Measurements from ENCODE around the gene AGPS.
"Not testable (repeated sequence)": the region's sequence is repeated elsewhere in the genome, so short reads cannot be mapped to it uniquely, and the experiment has no call there.

The AGPS gene

DNA sequence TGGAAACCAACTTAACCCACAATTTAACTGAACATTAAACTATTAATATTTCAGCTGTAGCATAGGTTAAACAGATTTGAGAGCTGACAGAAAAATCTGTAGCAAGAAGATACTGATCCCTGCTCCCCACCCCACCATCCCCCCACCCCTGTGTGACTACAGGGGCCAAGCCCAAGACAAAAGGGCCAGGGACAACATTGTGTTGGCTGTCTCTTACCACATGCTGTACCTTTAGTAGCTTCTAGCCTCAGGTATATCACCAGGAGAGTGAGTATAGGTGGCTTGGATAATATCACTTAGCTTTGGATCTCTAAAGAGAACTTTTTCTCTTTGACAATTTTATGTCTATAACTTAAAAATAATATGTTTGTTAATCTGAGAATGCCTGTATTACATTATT, 140.7 kb downstream of the AGPS start:
- no peak for DNase-seq

- DNase-seq, result no peak
Observed at GRCh38 chr2:177535000-177535399, 142.4 kb downstream of the AGPS start.

- DNase-seq, result no peak
Observed at GRCh38 chr2:177535958-177536504, 143.5 kb downstream of the AGPS start.

DNA sequence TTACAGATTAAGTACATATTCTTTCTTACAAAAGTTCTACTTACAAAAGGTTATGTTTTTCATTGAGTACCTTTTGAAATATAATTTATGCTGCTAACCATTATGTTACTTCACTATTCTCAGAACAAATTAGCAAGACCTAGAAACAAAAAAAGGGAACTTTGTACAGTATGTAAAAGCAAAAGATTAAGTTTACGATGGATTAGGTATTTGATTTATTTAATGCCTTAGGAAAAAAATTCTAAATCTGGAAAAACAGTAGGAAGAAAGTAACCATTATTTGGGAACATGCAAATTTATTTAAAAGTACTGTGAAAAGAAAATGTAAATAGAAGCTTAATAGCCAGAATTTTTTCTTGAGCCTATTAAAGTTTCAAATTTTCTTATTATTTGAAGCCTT, 144.6 kb downstream of the AGPS start:
- no peak for DNase-seq

DNA sequence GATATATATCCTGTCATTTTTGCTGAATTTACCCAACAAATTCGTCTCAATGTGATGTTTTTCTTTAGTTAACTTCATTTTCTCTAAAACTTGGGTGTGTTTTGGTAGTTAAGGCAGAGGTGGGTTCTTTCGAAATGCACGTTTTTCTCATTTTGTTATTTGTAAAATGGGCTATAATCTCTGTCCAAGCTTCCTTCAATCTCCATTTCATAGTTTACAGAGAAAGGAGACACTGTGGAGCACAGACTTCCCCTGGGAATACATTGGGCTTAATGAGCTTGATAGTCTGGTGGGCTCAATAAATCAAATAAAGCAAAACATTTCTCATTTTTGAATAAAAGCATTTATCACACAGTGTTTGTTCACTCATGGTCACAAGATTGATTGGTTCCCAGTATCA, 145.1 kb downstream of the AGPS start:
- no peak for DNase-seq

DNA sequence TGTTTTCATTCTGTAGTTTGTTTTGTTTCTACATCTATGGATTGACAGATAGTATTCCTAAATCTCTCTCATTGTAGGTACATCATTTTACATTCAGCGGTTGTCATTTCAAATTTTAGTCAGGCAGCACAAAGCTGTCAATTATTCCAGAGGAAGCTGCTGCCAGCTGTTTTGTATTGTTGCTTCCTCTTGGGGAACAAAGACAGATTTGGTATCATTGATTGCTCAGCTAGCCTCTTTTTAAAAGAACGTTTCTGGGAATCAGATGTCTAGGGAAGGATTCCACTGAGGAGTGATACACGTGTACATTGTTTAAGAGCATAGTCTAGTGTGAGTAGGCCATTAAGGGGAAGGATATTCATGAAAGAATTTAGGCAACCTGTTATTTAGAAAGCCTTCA, 145.8 kb downstream of the AGPS start:
- DNase-seq, result no peak

DNA sequence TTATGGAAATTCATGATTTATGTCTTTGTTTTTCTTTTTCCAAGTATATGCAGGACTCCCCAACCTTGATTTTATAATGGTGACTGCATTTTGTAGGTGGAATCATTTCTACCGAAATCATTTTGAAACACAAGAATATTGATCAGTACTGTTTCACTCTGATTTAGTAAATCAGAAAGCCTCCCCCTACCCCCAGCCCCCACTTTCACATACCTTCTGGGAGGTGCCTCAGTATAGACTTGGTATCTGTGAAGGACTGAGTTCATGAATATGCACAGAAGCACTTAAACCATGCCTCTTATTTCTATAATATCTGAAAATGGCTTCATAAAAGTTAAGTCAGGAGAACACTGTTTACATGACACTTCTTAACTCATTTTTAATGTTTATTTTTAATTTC, 147.7 kb downstream of the AGPS start:
- DNase-seq, result no peak

GRCh38 chr2:177541258-177541991, 148.9 kb downstream of the AGPS start:
- no peak for DNase-seq

GRCh38 chr2:177542396-177542795, 149.8 kb downstream of the AGPS start:
- no peak for DNase-seq

DNA sequence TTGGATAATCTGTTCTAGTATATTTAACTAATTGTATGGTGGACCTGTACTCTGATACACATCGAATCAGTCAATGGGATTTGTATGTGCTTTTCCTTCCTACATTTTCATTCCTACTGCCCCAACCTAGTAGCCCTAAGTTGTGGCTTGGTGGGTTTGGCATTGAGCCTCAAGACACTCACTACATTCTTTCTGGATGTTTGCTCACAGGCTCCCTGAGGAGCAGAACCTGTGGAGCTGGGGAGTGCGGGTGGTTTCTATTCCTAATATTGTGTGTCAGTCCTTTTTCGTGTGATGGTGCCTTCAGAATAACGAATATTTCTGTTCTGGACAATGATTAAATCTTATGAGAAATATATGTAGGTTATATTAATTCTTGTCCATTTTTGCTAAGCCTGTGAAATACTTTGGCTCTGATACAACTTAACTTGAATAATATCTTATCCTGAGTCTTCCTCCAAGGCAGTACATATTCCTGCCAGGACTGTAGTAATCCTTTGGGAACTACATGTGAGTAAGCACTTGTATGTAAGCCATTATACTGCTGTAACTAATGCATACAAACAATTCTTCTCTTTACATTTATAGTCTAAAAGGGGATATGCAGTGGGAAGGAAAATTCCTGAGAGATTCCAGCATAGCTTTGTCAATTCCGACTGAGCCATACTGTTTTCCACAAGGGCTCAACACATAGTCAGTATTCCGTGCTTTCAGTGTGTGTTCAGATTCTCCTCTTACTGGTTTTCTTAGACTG, 150.6 kb downstream of the AGPS start:
- DNase-seq, result no peak

- DNase-seq, result no peak
Observed at GRCh38 chr2:177545143-177545542, 152.6 kb downstream of the AGPS start.

- no peak for DNase-seq
Observed at GRCh38 chr2:177545981-177546585, 153.5 kb downstream of the AGPS start.

DNA sequence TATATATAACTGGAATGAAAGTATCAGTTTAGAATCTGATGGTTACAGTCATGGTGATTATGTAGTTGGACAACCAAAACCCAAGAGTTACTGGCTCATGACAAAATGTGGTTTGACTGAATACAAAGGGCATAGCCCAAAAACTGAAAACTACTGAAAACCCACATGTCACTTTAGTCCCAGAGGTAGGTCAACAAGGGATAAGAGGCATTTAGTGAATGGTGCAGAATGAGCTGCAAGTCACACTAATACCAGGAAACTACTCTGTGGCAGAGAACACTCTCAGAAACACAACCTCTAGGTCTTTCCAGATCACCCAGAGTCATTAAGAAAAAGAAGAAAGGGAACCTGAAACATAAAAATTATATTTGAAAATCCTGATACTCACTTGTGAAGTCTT, 154.5 kb downstream of the AGPS start:
- no peak for DNase-seq

GRCh38 chr2:177547772-177548171, 155.2 kb downstream of the AGPS start:
- DNase-seq, result no peak

DNA sequence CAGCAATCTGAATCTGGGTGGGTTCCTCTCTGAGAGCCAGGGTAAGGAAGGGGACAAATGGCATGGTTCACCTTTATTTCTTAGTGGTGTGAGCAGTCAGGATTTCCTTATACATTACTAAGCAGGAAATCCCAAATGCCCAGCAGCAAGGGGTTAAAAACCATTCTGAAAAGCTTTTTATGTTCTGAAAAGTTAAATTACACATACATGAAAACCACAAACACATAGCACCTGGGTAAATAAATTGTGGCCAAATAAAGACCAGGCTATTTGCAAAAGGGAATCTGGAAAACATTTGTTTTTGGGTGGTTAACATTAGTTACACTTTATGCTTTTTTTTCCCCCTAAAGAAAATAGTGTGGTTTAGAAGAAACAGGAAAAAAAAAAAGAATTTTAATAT, 156.1 kb downstream of the AGPS start:
- DNase-seq, result no peak

DNA sequence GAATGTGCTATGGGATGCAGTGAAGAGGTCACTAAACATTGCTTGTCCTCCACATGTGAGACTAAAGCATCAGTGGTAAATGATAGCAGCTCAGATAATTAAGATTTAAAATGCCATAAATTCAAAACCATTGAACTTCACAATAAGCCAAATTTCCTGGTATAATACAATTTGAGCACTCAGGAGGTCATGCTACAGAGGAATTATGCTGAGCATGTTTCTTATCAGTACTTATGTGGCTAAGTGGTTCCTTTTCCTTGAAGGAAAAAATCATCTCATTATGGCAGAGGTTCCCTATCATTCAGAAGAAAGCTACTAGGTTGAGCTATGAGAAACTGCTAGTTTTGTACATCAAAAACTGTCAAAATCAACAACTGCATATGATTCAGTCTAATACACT, 156.6 kb downstream of the AGPS start:
- DNase-seq, result no peak

DNA sequence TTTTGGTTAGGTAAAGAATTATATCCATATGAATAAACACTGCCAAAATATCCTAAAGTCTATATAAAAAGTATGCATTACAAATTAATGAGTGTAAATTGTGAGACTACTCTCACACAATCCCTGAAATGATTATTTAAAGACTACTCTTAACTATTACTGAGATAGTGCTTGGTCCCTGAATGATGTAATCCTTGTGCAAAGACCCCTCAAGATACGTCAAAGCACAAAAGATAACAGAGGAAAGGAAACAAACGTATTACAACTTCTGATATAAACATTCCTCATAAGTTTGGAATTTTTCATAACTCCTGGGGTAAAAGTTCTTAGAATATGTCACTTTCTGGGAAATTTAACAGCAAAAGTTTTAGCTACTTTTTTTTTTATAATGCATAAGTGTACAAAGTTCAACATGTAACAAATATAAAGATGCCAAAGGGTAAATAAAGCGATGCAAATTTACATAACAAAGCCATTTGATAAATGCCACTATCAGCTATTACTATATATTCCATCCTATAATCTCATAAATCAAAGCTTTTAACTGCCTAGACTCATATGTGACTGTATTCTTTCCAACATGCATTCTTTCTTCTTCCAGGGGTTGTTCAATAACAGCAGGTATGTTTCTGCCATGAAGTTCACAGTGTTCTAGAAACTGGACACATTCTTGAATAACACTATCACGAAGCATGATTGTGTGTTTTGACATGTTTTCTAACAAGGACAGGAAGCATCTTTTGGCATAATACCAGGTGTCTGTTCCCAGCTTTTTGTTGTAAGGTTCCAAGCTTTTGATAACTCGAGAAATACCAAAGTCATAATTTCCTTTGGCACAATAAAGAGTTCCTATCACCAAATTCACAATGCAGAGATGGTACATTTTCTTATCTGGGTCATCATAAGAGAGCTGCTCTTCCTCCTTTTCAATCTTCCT, 158.0 kb downstream of the AGPS start:
- no peak for DNase-seq

DNA sequence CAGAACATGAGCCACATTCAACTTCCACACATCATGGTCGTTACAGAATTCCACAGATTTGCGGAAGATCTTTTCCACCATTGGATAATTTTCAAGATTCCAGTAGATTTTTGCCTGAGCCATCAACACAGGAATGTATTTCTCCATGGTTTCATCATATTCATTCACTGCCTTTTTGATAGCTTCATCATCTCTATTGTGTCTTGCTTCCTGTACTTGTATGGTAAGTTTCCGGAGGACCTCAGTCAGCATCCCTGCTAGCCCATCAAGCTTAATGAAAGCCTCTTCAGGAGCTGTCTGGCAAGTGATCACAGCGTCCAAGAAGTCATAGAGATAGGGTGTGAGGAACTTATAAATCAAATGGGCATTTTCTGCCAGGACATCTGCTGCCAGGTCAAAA, 158.8 kb downstream of the AGPS start:
- DNase-seq, result not testable (repeated sequence)

- peak in 1 of 2 donors; percentile 23 for DNase-seq
Observed at GRCh38 chr2:177551989-177552421, 159.4 kb downstream of the AGPS start.

GRCh38 chr2:177552422-177553175, 160.0 kb downstream of the AGPS start:
- peak; percentile 86 to 87 for DNase-seq

- no peak for DNase-seq
Observed at GRCh38 chr2:177553176-177553884, 160.8 kb downstream of the AGPS start.
